Progenitor cell of endocrine pancreas (in vitro differentiated cells): ENCODE data around the gene SEPTIN8. TPM values are rescaled to one million over a fixed set of nuclear protein-coding genes. Genes with fewer than 3 reads are reported as not detected.

ENCODE experiments used
- DNase-seq: peaks from one replicate; pipeline ENCODE4 v3.0.0; 2021; ENCODE audit warnings: low spot score; ENCODE audit not compliant: unreplicated experiment
- H3K27ac Mint-ChIP-seq: 2 replicates; pipeline ENCODE4 v1.8.0; 2021; ENCODE audit warnings: mild to moderate bottlenecking, moderate library complexity, mixed read lengths
- H3K27me3 Mint-ChIP-seq: 2 replicates; pipeline ENCODE4 v1.8.0; 2021; ENCODE audit warnings: mixed read lengths
- H3K36me3 Mint-ChIP-seq: 2 replicates; pipeline ENCODE4 v1.8.0; 2022; ENCODE audit warnings: mixed read lengths; ENCODE audit not compliant: insufficient read depth
- H3K4me1 Mint-ChIP-seq: 2 replicates; pipeline ENCODE4 v1.8.0; 2021; ENCODE audit warnings: low read depth, mixed read lengths
- H3K4me3 Mint-ChIP-seq: 2 replicates; pipeline ENCODE4 v1.8.0; 2021; ENCODE audit warnings: low read depth, mild to moderate bottlenecking, moderate library complexity, mixed read lengths
- H3K9me3 Mint-ChIP-seq: 2 replicates; pipeline ENCODE4 v1.8.0; 2021; ENCODE audit warnings: low read depth, mixed read lengths
- CTCF ChIP-seq: fragments of 200-600 bp; sonication (generic); IDR thresholded peaks from one replicate; pipeline ENCODE4 v1.5.0; 2021; ENCODE audit warnings: antibody characterized with exemption, mild to moderate bottlenecking; ENCODE audit not compliant: unreplicated experiment
- total RNA-seq: library from RNA; stranded (reverse); gene quantifications from 2 replicates; pipeline ENCODE4 v1.2.1, GENCODE V29; 2021

The SEPTIN8 gene
- total RNA-seq, 1 donor from 2014 or later, result 67.2 TPM

GRCh38 chr5:132754111-132754510, 22.9 kb downstream of the SEPTIN8 start:
- H3K36me3 Mint-ChIP-seq, result peaks cover 5% of the 10 kb centered on the region
- DNase-seq, result no peak
- H3K4me1 Mint-ChIP-seq, result no peaks in the 10 kb centered on the region
- no peak overlapping the region for H3K27ac Mint-ChIP-seq
- no peak for TF ChIP-seq CTCF
- no peaks in the 10 kb centered on the region for H3K9me3 Mint-ChIP-seq
- no peak overlapping the region for H3K4me3 Mint-ChIP-seq
- peaks cover 22% of the 10 kb centered on the region for H3K27me3 Mint-ChIP-seq

GRCh38 chr5:132753135-132753987, 23.7 kb downstream of the SEPTIN8 start:
- Mint-ChIP-seq H3K36me3 (peaks cover 5% of the 10 kb centered on the region), H3K27ac (peak overlapping the region; percentile 46), H3K4me3 (no peak overlapping the region), H3K9me3 (no peaks in the 10 kb centered on the region), H3K4me1 (no peaks in the 10 kb centered on the region), H3K27me3 (peaks cover 30% of the 10 kb centered on the region)
- no peak for TF ChIP-seq CTCF
- no peak for DNase-seq

GRCh38 chr5:132752581-132753125, 24.4 kb downstream of the SEPTIN8 start:
- no peak for DNase-seq
- H3K27ac Mint-ChIP-seq, result no peak overlapping the region
- no peak overlapping the region for H3K4me3 Mint-ChIP-seq
- no peak for TF ChIP-seq CTCF
- peaks cover 35% of the 10 kb centered on the region for H3K27me3 Mint-ChIP-seq
- H3K36me3 Mint-ChIP-seq, result peaks cover 4% of the 10 kb centered on the region
- no peaks in the 10 kb centered on the region for H3K9me3 Mint-ChIP-seq
- no peaks in the 10 kb centered on the region for H3K4me1 Mint-ChIP-seq

GRCh38 chr5:132751971-132752580, 25.0 kb downstream of the SEPTIN8 start:
- Mint-ChIP-seq H3K36me3 (peaks cover 2% of the 10 kb centered on the region), H3K27me3 (peaks cover 35% of the 10 kb centered on the region), H3K27ac (no peak overlapping the region), H3K9me3 (no peaks in the 10 kb centered on the region), H3K4me1 (no peaks in the 10 kb centered on the region), H3K4me3 (no peak overlapping the region)
- DNase-seq, result no peak
- TF ChIP-seq CTCF, result no peak

- Mint-ChIP-seq H3K4me1 (no peaks in the 10 kb centered on the region), H3K27ac (no peak overlapping the region), H3K9me3 (no peaks in the 10 kb centered on the region), H3K4me3 (no peak overlapping the region), H3K36me3 (peaks cover 2% of the 10 kb centered on the region), H3K27me3 (peaks cover 37% of the 10 kb centered on the region)
- TF ChIP-seq CTCF, result no peak
- no peak for DNase-seq
These were observed 25.6 kb downstream of the SEPTIN8 start for GRCh38 chr5:132751444-132751843.
